SK-N-SH (cell line): ENCODE data around the gene ISY1. TPM values are rescaled to one million over a fixed set of nuclear protein-coding genes. Genes with fewer than 3 reads are reported as not detected.

Source experiments
- CTCF ChIA-PET: fragments of 300-600, 350-600 bp; formaldehyde crosslinking; extraction: SDS; loops from one replicate; lab custom pipeline; 2021; lab: Yijun Ruan, JAX
- POLR2A ChIA-PET: fragments of 350-600 bp; sonication (Branson Sonifier 250); formaldehyde crosslinking; extraction: SDS; loops from one replicate; lab custom pipeline; 2020; ENCODE audit warnings: antibody characterized with exemption, inconsistent platforms; lab: Yijun Ruan, JAX
- DNase-seq: peaks from one replicate; pipeline ENCODE4 v3.0.0; 2012
- H2AFZ ChIP-seq: fragments of 200-600 bp; sonication (generic); 2 replicates; pipeline ENCODE4 v1.8.1; 2016; ENCODE audit warnings: antibody characterized with exemption, mild to moderate bottlenecking, low read depth
- H3F3A ChIP-seq: fragments of 200-600 bp; sonication (generic); replicated peaks from 2 replicates; pipeline ENCODE3; 2016; ENCODE audit warnings: antibody characterized with exemption, mild to moderate bottlenecking; ENCODE audit not compliant: insufficient read depth
- H3K27ac ChIP-seq, 2 experiments: fragments of 200-500 bp in 1 of 2; fragments of 200-600 bp in 1 of 2; sonication (Bioruptor generic) in 1 of 2; sonication (generic), shearing (Covaris generic) in 1 of 2; 2 replicates each; pipeline versions ENCODE4 v1.5.1 to v1.6.1; 2014 to 2016; ENCODE audit warnings: low read depth in 2 of 2, inconsistent platforms in 1 of 2, low read length in 1 of 2, mild to moderate bottlenecking in 1 of 2, mixed read lengths in 1 of 2
- H3K27me3 ChIP-seq: fragments of 200-600 bp; sonication (generic), shearing (Covaris generic); 2 replicates; pipeline ENCODE4 v1.6.1; 2016; ENCODE audit warnings: mixed run types; ENCODE audit not compliant: insufficient read depth
- H3K36me3 ChIP-seq, 2 experiments: fragments of 200-500 bp in 1 of 2; fragments of 200-600 bp in 1 of 2; sonication (Bioruptor generic) in 1 of 2; sonication (generic) in 1 of 2; replicated peaks in 1 of 2; 2 replicates each; pipeline versions ENCODE3 to v1.5.1; 2014 to 2016; ENCODE audit warnings: low read length in 1 of 2, mild to moderate bottlenecking in 1 of 2; ENCODE audit not compliant: insufficient read depth in 2 of 2, control insufficient read depth in 1 of 2
- H3K4me1 ChIP-seq, 2 experiments: fragments of 200-500 bp in 1 of 2; fragments of 200-600 bp in 1 of 2; sonication (Bioruptor generic) in 1 of 2; sonication (generic), shearing (Covaris generic) in 1 of 2; 2 replicates each; pipeline versions ENCODE4 v1.5.1 to v1.6.1; 2014 to 2016; ENCODE audit warnings: low read depth in 1 of 2, low read length in 1 of 2, mixed run types in 1 of 2; ENCODE audit not compliant: insufficient read depth in 2 of 2, control insufficient read depth in 1 of 2
- H3K4me2 ChIP-seq: fragments of 200-600 bp; sonication (generic), shearing (Covaris generic); 2 replicates; pipeline ENCODE4 v1.6.1; 2017; ENCODE audit warnings: mixed run types
- H3K4me3 ChIP-seq, 2 experiments: fragments of 200-500 bp in 1 of 2; fragments of 200-600 bp in 1 of 2; sonication (Bioruptor generic) in 1 of 2; sonication (generic), shearing (Covaris generic) in 1 of 2; 2 replicates each; pipeline versions ENCODE4 v1.5.1 to v1.8.1; 2014 to 2016; ENCODE audit warnings: low read depth in 2 of 2, inconsistent platforms in 1 of 2, low read length in 1 of 2, mild to moderate bottlenecking in 1 of 2, mixed read lengths in 1 of 2, moderate library complexity in 1 of 2
- H3K79me2 ChIP-seq: fragments of 200-600 bp; sonication (generic); 2 replicates; pipeline ENCODE4 v1.8.1; 2017; ENCODE audit warnings: mild to moderate bottlenecking; ENCODE audit not compliant: insufficient read depth
- H3K9ac ChIP-seq: fragments of 200-600 bp; sonication (generic); 2 replicates; pipeline ENCODE4 v1.6.1; 2017; ENCODE audit warnings: mixed run types
- H3K9me2 ChIP-seq: fragments of 200-600 bp; sonication (generic); 2 replicates; pipeline ENCODE4 v1.6.1; 2017; ENCODE audit warnings: mixed run types
- H3K9me3 ChIP-seq: fragments of 200-600 bp; sonication (generic); 2 replicates; pipeline ENCODE4 v1.6.1; 2017; ENCODE audit warnings: mixed run types, mild to moderate bottlenecking, moderate library complexity
- H4K20me1 ChIP-seq: fragments of 200-600 bp; sonication (generic); 2 replicates; pipeline ENCODE4 v1.6.1; 2017; ENCODE audit warnings: mild to moderate bottlenecking, mixed run types; ENCODE audit not compliant: insufficient read depth
- ELF1 ChIP-seq: IDR thresholded peaks from 2 replicates; pipeline ENCODE4 v1.4.0; 2012
- JUND ChIP-seq: IDR thresholded peaks from 2 replicates; pipeline ENCODE4 v1.4.0; 2012
- MEF2A ChIP-seq: IDR thresholded peaks from 2 replicates; pipeline ENCODE4 v1.4.0; 2012; ENCODE audit warnings: low read depth, borderline replicate concordance
- MXI1 ChIP-seq: IDR thresholded peaks from 2 replicates; pipeline ENCODE4 v1.6.1; 2012; ENCODE audit warnings: mild to moderate bottlenecking, low read depth, low read length, improper control_type of control experiment
- NFIC ChIP-seq: IDR thresholded peaks from 2 replicates; pipeline ENCODE4 v1.4.0; 2012; ENCODE audit warnings: borderline replicate concordance
- POLR2AphosphoS5 ChIP-seq: IDR thresholded peaks from 2 replicates; pipeline ENCODE4 v1.6.1; 2012; ENCODE audit warnings: low read depth, low read length
- RAD21 ChIP-seq: IDR thresholded peaks from 2 replicates; pipeline ENCODE4 v1.6.1; 2012; ENCODE audit warnings: mild to moderate bottlenecking, low read length
- RCOR1 ChIP-seq: fragments of 150-350 bp; IDR thresholded peaks from 2 replicates; pipeline ENCODE4 v1.6.1; 2017; ENCODE audit warnings: antibody characterized with exemption, low read length
- REST ChIP-seq: IDR thresholded peaks from 2 replicates; pipeline ENCODE4 v1.6.1; 2012; ENCODE audit warnings: mild to moderate bottlenecking, low read depth, low read length, moderate library complexity
- SIN3A ChIP-seq: IDR thresholded peaks from 2 replicates; pipeline ENCODE4 v1.6.1; 2012; ENCODE audit warnings: low read depth, mild to moderate bottlenecking, low read length, moderate library complexity, borderline replicate concordance
- SMC3 ChIP-seq: IDR thresholded peaks from 2 replicates; pipeline ENCODE4 v1.6.1; 2012; ENCODE audit warnings: low read depth, low read length, improper control_type of control experiment
- TAF1 ChIP-seq: IDR thresholded peaks from 2 replicates; pipeline ENCODE4 v1.6.1; 2012; ENCODE audit warnings: low read depth, mild to moderate bottlenecking, low read length, moderate library complexity, borderline replicate concordance
- TCF12 ChIP-seq: IDR thresholded peaks from 2 replicates; pipeline ENCODE4 v1.4.0; 2012
- YY1 ChIP-seq: IDR thresholded peaks from 2 replicates; pipeline ENCODE4 v1.4.0; 2012; ENCODE audit warnings: low read depth, mild to moderate bottlenecking
- ZBTB33 ChIP-seq: IDR thresholded peaks from 2 replicates; pipeline ENCODE4 v1.4.0; 2012; ENCODE audit warnings: low read depth, borderline replicate concordance
- WGBS: methylation state at CpG from one replicate; pipeline ENCODE4 v1.1.6; 2017; ENCODE audit warnings: low lambda C conversion rate; 5-methylcytosine and 5-hydroxymethylcytosine counted together
- polyA plus RNA-seq, 3 experiments: library from polyadenylated mRNA; depleted of rRNA; stranded (reverse); fragments of >200 nt; gene quantifications; 2 replicates each; pipeline ENCODE4 v1.2.3, GENCODE V29; 2012
- TF ChIP-seq, protein P1 (sequence below): IDR thresholded peaks from 2 replicates; pipeline ENCODE4 v1.4.0; 2012; ENCODE audit warnings: low read depth

Gene ISY1
- polyA plus RNA-seq, 1 of the 3 experiments (the other 2 are of a cell fraction) = 20.9 TPM

DNA sequence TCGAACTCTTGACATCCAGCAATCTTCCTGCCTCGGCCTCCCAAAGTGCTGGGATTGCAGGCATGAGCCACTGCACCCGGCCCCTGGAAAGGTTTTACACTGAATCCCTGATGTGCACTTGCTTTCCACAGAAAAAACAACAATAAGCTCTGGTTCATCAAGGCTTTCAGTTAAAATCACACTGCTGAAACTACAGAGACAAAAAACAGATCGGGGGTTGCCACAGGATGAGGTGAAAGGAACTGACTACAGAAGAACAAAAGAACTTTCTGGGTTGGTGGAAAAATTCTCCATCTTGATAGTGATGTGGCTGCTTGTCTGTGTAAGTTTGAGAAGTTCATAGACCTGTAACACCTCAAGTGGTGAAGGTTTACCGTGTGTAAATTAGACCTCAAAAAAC, 42.1 kb downstream of the ISY1 start:
- no peak overlapping the region for H3K4me3 ChIP-seq
- ChIA-PET POLR2A (no interaction called here), CTCF (interaction anchor here (1.1 to 6.0 kb wide), 4 partner anchors 9 to 148 kb away, joined by 3 to 34 read pairs (median 5); no protein-coding TSS in a partner anchor)
- H3K4me1 ChIP-seq = peaks cover 0 to 14% of the 10 kb centered on the region in 2 experiments; a peak in 2 of 4 replicates
- no peak overlapping the region; the same call in 1 of the 2 replicates for H2AFZ ChIP-seq
- peaks cover 69% of the 10 kb centered on the region for H3K79me2 ChIP-seq
- H4K20me1 ChIP-seq = peaks cover 44% of the 10 kb centered on the region
- peak overlapping the region; percentile 97; the same call in 1 of the 2 replicates for H3K4me2 ChIP-seq
- no peaks in the 10 kb centered on the region for H3K27me3 ChIP-seq
- peaks cover 15% of the 10 kb centered on the region for H3F3A ChIP-seq
- no peak overlapping the region for H3K9ac ChIP-seq
- WGBS = 96% methylated on average over 5 of the region's 5 CpGs
- peaks cover 13 to 15% of the 10 kb centered on the region in 2 experiments for H3K36me3 ChIP-seq
- no peaks in the 10 kb centered on the region for H3K9me3 ChIP-seq
- no peak overlapping the region for H3K27ac ChIP-seq
- DNase-seq = no peak
- no peaks in the 10 kb centered on the region for H3K9me2 ChIP-seq
- TF ChIP-seq JUND (no peak), SMC3 (no peak), TCF12 (no peak)

GRCh38 chr3:129117134-129117533, 43.7 kb downstream of the ISY1 start:
- Histone ChIP-seq H3K4me2 (no peak overlapping the region), H2AFZ (no peak overlapping the region), H4K20me1 (peaks cover 47% of the 10 kb centered on the region), H3K27ac (no peak overlapping the region), H3K4me1 (peaks cover 0 to 14% of the 10 kb centered on the region in 2 experiments; a peak in 2 of 4 replicates), H3K9me2 (no peaks in the 10 kb centered on the region), H3K9me3 (no peaks in the 10 kb centered on the region), H3K27me3 (no peaks in the 10 kb centered on the region), H3K79me2 (peaks cover 84% of the 10 kb centered on the region), H3K4me3 (no peak overlapping the region), H3F3A (no peaks in the 10 kb centered on the region), H3K9ac (no peak overlapping the region), H3K36me3 (peaks cover 13 to 15% of the 10 kb centered on the region in 2 experiments)
- POLR2A ChIA-PET = no interaction called here
- no peak for DNase-seq
- CTCF ChIA-PET = interaction anchor here (1.6 to 1.8 kb wide), 2 partner anchors 128 to 147 kb away, joined by 6 to 10 read pairs; no protein-coding TSS in a partner anchor
- TF ChIP-seq JUND (no peak), RAD21 (no peak), ELF1 (no peak), ZBTB33 (no peak), RCOR1 (no peak), SIN3A (no peak), YY1 (no peak), TAF1 (no peak), NFIC (no peak), REST (no peak), MXI1 (no peak), SMC3 (no peak), POLR2AphosphoS5 (no peak), MEF2A (no peak)
- TF ChIP-seq, protein P1, sequence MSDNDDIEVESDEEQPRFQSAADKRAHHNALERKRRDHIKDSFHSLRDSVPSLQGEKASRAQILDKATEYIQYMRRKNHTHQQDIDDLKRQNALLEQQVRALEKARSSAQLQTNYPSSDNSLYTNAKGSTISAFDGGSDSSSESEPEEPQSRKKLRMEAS = no peak
